Suppressor macrophage treated with lipopolysaccharide for 4 hours (primary cell): Measurements from ENCODE around the gene SULT4A1.
"Not testable (repeated sequence)": the region's sequence is repeated elsewhere in the genome, so short reads cannot be mapped to it uniquely, and the experiment has no call there.

Experiments
- DNase-seq: peaks from one replicate; pipeline ENCODE4 v3.0.0-alpha.2; 2020

Gene SULT4A1

DNA sequence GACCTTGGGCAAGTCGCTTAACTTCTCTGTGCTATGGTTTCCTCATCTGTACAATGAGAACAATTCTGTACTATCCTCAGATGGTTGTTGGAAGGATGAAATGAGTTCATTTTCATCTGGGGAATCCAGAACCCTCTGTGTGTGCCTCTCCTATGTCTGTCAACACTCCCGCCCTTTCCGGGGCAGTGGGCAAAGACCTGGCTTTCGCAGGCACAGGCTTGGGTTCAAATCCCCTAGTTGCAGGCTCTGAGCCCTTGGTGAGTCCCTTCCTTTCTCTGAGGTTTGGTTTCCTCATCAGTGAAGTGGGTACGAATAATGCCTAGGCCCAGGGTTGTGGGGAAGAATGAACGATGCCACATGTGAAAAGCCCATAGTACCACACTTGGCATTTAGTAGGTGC is 23.5 kb upstream of the SULT4A1 start:
- DNase-seq, result no peak

GRCh38 chr22:43885319-43885671 is 23.0 kb upstream of the SULT4A1 start:
- no peak for DNase-seq

DNA sequence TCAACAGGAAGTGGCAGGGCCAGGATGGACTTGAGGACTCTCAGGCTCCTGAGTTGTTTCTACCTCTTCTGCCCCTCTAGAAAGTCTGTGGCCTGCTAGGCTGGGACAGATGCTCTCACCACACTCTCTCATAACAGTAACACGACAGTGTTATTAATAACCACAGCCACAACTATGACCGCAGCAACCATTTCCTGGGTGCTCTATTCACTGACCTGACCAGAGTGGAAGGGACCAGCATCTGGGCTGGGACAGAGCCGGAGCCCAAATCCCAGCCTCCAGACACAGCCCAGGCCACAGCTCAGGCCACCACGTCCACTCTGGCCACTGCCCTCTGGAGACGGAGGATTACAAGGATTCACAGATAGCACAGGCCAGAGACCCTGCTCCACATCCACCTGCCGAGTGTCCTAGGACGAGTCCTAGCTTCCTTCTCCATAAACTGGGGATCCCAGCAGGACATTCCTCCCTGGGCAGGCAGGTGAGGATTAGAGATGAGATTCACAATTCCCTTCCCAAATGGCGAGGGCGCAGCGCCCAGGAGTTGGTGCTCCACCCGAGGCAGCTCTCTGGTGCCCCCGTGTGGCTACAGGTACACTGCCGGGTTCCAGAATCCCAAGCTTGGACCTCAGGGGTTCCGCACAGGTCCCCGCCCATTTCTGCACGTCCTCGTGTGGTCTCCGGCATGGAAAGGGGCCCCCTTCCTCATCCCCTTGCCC is 22.4 kb upstream of the SULT4A1 start:
- DNase-seq, result peak; percentile 65

- no peak for DNase-seq
Observed at GRCh38 chr22:43883719-43884415, 21.6 kb upstream of the SULT4A1 start.

DNA sequence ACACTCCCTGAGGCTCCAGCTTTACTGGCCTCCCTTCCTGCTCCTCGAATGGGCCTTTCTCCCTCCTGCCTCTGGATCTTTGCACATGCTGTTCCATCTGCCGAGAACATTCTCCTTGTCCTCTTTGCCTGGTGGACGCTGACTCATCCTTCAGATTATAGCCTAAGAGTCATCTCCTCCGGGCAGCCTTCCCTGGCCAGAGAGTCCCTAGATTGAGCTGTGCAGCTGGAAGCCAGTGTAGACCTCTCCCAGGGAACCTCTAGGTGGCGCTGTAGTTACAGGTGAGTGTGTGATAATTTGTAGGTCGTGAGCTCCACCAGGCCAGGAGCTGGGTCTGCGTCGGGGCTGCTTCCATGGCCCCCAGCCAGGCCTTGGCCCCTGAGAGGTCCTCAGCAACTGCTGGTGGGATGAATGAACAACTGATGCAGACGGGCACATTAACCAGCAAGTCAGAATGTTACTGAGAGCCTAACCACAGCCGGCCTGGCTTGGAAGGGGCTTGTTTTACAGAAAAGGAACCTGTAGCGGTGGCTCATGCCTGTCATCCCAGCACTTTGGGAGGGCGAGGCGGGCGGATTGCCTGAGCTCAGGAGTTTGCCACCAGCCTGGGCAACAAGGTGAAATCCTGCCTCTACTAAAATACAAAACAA is 20.8 kb upstream of the SULT4A1 start:
- DNase-seq, result peak; percentile 63

DNA sequence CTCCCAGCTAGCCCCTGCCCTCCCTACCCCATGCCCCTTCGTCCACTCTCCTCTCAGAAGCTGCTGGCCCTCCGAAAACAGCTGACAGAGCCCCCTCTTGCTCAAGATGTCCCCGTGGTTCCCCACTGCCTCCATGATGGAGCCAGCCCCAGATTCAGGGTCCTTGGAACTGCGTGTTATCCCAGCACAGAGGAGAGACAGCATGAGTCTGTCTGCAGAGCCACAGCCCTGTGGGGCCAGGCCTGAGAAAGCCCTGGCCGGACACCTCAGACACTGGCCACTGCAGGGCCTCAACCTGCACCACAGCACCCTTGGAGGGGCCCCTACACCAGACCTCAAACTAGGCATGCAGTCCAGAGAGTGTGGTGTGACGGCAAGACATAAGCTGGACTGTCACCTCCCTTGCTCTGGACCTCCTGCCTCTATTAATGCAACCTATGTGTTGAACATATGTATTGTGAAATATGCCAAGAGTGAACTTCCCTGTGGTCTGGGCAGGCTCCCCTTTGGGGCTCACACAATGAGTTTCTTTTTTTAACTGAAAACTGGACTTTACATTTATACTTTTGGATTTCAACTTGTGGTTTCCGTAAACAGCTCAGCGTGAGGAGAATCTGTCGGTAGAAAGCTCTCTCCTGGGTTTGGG is 19.9 kb upstream of the SULT4A1 start:
- no peak for DNase-seq

- DNase-seq, result no peak
Observed at GRCh38 chr22:43881091-43882061, 19.1 kb upstream of the SULT4A1 start.

GRCh38 chr22:43880541-43880991 is 18.3 kb upstream of the SULT4A1 start:
- DNase-seq, result no peak

GRCh38 chr22:43879901-43880540 is 17.7 kb upstream of the SULT4A1 start:
- DNase-seq, result no peak

- no peak for DNase-seq
Observed at GRCh38 chr22:43878831-43879550, 16.7 kb upstream of the SULT4A1 start.

DNA sequence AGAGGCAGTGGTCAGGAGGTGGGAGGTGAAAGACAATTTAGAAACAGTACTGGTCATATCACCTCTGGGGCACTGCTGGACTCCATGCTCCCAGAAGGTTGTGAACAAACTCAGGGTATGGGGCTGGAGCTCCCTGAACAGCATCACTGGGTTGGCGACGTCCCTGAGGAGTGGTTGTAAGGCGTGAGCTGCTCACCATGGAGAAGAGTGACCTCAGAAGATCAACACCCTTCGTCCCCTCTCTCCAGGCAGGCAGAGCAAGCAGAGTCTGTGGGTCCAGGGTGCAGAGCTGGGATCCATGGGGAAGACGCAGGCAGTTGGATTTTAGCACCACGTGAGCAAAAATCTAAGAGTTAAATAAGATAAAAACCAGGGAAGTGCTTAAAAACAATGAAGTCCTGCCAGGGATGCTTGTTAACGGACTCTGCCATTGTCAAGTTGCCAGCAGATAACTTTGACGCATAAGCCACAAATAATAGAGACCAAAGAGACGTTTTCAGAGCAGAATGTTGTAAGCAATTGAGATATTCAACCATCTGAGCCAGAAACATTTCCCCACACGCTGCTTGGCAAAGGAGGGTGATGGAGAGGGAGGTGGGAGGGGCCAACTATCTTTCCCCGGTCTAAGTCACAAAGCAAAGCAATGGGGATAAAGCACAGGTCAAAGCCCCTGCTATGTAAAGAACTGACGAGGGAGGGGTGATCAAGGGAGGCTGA is 15.9 kb upstream of the SULT4A1 start:
- no peak for DNase-seq

DNA sequence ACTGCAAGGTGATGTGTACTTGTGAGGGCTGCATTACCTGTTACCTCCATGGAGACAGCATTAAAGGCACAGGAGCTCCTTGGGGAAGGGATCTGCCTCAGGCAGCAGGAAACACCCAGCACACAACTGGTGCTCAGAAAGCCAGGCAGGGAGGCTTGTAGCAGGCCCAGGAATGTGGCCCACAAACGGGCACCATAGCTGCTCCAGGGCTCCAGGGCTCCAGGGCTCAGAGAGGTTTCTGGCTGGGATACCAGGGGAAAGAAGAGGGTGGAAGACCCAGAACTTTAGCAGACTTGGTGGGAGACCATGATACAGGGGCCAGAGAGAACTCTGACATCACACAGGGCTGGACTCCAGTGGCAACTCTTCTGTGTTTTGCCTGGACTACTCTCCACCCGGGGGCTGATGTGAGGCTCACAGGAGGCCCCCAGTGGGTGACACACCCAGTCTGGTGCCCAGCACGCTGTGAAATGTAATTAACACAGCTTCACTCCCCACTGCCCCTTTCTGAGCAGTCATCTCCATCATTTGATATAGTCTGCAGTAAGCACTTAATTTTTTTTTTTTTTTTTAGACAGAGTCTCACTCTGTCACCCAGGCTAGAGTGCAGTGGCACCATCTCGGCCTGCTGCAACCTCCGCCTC is 14.7 kb upstream of the SULT4A1 start:
- DNase-seq, result no peak

DNA sequence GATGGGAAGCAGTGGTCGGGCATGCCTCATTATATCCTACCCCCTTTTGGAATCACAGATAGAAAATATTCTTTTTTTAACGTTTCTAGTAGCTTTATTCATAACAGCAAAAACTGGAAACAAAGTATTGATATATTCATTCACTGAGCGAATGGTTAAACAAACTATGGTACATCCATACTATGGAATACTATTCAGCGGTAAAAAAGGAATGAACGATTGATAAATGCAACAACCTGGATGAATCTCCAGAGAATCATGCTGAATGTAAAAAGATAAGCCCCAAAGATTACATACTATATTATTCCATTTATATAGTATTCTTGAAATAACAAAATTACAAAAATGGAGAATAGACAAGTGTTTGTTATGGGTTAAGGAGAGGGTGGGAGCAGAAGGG is 7.5 kb upstream of the SULT4A1 start:
- no peak for DNase-seq

GRCh38 chr22:43869001-43869400 is 6.7 kb upstream of the SULT4A1 start:
- DNase-seq, result not testable (repeated sequence)

- DNase-seq, result peak; percentile 70
Observed at GRCh38 chr22:43867839-43868635, 5.7 kb upstream of the SULT4A1 start.

DNA sequence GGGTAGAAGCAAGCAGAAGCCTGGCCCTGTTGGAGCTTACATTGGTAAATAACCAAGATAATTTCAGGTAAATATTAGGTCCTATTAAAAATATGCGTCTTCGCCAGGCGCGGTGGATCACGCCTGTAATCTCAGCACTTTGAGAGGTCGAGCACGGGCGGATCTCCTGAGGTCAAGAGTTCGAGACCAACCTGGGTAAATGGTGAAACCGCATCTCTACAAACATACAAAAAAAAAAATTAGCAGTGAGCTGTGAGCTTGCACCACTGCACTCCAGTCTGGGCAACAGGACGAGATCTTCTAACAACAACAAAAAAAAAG is 529 bp upstream of the SULT4A1 start:
- DNase-seq, result no peak

DNA sequence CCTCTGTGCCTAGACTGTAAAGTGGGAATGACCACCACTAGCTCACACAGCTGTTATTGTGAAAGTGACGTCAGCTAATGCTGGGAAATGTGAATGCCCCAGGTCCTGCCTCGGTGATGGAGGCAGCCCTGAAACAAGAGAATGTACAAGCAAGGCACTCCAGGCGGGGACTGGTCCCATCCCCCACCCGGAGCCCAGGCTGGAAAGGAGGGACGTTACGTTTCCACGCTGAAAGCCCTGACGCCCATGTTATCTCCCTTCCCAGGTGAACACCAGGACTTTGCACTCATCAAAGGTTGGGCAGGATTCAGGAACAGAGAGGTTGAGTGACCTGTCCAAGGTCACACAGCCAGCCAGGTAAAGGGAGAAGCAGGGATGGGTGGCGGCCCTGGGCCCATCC is 784 bp downstream of the SULT4A1 start:
- DNase-seq, result no peak

DNA sequence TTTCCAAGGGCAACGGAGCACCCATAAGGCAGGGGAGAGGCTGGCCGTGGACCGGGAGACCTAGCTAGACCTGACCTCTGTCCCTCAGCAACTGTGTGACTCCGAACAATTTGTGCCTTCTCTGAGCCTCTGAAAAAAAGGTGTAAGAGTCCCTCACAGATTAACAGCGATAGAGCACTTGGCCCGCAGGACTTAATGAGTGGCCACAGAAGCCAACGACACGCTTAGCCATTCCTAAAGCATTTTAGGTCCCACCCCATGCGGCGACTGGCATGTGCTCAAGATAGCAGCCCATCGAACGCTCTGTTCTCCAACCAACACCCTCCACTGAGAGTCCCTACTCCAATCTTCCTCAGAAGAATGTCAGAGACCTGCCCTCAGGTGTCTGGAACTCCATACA is 1.5 kb downstream of the SULT4A1 start:
- no peak for DNase-seq

GRCh38 chr22:43860126-43860525 is 2.2 kb downstream of the SULT4A1 start:
- DNase-seq, result no peak
